HCT116 (cell line): ENCODE results near the gene CCND1. TPM values are rescaled to one million over a fixed set of nuclear protein-coding genes. Genes with fewer than 3 reads are reported as not detected.
A peak's percentile ranks its signal among the peaks of the same experiment; 100 is the strongest.

ENCODE experiments used
- ATAC-seq: fragments of 200-7000 bp; cut with Tn5 transposase; 2 replicates; pipeline ENCODE4 v1.9.1; 2020; ENCODE audit warnings: mild to moderate bottlenecking, moderate library complexity
- BruUV-seq: library from RNA; stranded (reverse); fragments of 400-500 nt; replicated peaks from 2 replicates; lab custom pipeline; 2021; lab: Mats Ljungman, UMichigan
- CTCF ChIA-PET: fragments of 300-600 bp; sonication (Branson Sonifier 250); formaldehyde crosslinking; loops from one replicate; lab custom pipeline; 2021; ENCODE audit warnings: antibody characterized with exemption; lab: Charles Lee
- POLR2A ChIA-PET: fragments of 300-600, 350-600 bp; sonication (Branson Sonifier 250); formaldehyde crosslinking; loops from one replicate; lab custom pipeline; 2021; ENCODE audit warnings: antibody characterized with exemption; lab: Charles Lee
- RAD21 ChIA-PET, 2 experiments: fragments of 300-600 bp; sonication (Branson Sonifier 250); formaldehyde crosslinking; loops; one replicate each; lab custom pipeline; 2023; ENCODE audit warnings: low total read pairs in 2 of 2; ENCODE audit not compliant: uncharacterized antibody in 2 of 2, unreplicated experiment in 2 of 2, low non-redundant PET in 1 of 2; lab: Charles Lee
- DNase-seq: peaks from one replicate; pipeline ENCODE4 v3.0.0-alpha.2; 2010; ENCODE audit warnings: low read depth, low spot score
- H2AFZ ChIP-seq: fragments of 200-600 bp; shearing (Covaris generic), sonication (generic); 2 replicates; pipeline ENCODE4 v1.6.1; 2017; ENCODE audit warnings: low read depth, mixed run types, mixed read lengths, antibody characterized with exemption, low read length; ENCODE audit not compliant: poor library complexity, severe bottlenecking
- H3K27ac ChIP-seq: 2 replicates; pipeline ENCODE4 v1.5.1; 2012; ENCODE audit warnings: low read depth, low read length
- H3K27me3 ChIP-seq: fragments of 200-600 bp; sonication (generic); 2 replicates; pipeline ENCODE4 v1.6.1; 2016; ENCODE audit warnings: mixed run types, low read length, mixed read lengths; ENCODE audit not compliant: insufficient read depth
- H3K36me3 ChIP-seq, 2 experiments: fragments of 200-500 bp in 1 of 2; fragments of 200-600 bp in 1 of 2; sonication (Bioruptor generic) in 1 of 2; sonication (generic) in 1 of 2; 2 replicates each; pipeline versions ENCODE4 v1.5.1 to v1.6.1; 2014 to 2016; ENCODE audit warnings: low read length in 2 of 2, inconsistent platforms in 1 of 2, mixed read lengths in 1 of 2, mixed run types in 1 of 2; ENCODE audit not compliant: insufficient read depth in 2 of 2, control insufficient read depth in 1 of 2
- H3K4me1 ChIP-seq, 2 experiments: fragments of 200-600 bp in 1 of 2; sonication (generic) in 1 of 2; 2 replicates each; pipeline versions ENCODE4 v1.5.1 to v1.6.1; 2012 to 2017; ENCODE audit warnings: low read length in 2 of 2, inconsistent platforms in 1 of 2, mild to moderate bottlenecking in 1 of 2, mixed read lengths in 1 of 2, mixed run types in 1 of 2, moderate library complexity in 1 of 2; ENCODE audit not compliant: insufficient read depth in 2 of 2, control insufficient read depth in 1 of 2
- H3K4me2 ChIP-seq: fragments of 200-600 bp; sonication (generic); 2 replicates; pipeline ENCODE4 v1.6.1; 2017; ENCODE audit warnings: mixed run types, low read length, mixed read lengths
- H3K4me3 ChIP-seq, 2 experiments: fragments of 200-600 bp in 1 of 2; sonication (generic) in 1 of 2; replicated peaks in 1 of 2; 2 replicates each; pipeline ENCODE4 v1.5.1; 2011 to 2016; ENCODE audit warnings: low read length in 2 of 2, control low read depth in 1 of 2, low read depth in 1 of 2, mild to moderate bottlenecking in 1 of 2, mixed read lengths in 1 of 2, mixed run types in 1 of 2
- H3K79me2 ChIP-seq: fragments of 200-600 bp; sonication (generic); 2 replicates; pipeline ENCODE4 v1.6.1; 2017; ENCODE audit warnings: mild to moderate bottlenecking, mixed run types, low read length, moderate library complexity, mixed read lengths; ENCODE audit not compliant: insufficient read depth
- H3K9ac ChIP-seq: fragments of 200-600 bp; sonication (generic); 2 replicates; pipeline ENCODE4 v1.6.1; 2016; ENCODE audit warnings: low read length, mixed read lengths
- H3K9me2 ChIP-seq: fragments of 200-600 bp; sonication (generic), shearing (Covaris generic); 2 replicates; pipeline ENCODE4 v1.6.1; 2017; ENCODE audit warnings: mixed run types, mild to moderate bottlenecking, moderate library complexity; ENCODE audit not compliant: insufficient read depth
- H3K9me3 ChIP-seq, 2 experiments: fragments of 200-500 bp in 1 of 2; fragments of 200-600 bp in 1 of 2; sonication (Bioruptor generic) in 1 of 2; sonication (generic) in 1 of 2; 2 replicates each; pipeline ENCODE4 v1.6.1; 2014 to 2017; ENCODE audit warnings: low read length in 2 of 2, mixed read lengths in 2 of 2, inconsistent platforms in 1 of 2, low read depth in 1 of 2, mild to moderate bottlenecking in 1 of 2, mixed run types in 1 of 2, moderate library complexity in 1 of 2; ENCODE audit not compliant: control insufficient read depth in 1 of 2, insufficient read depth in 1 of 2
- H4K20me1 ChIP-seq: fragments of 200-600 bp; sonication (generic), shearing (Covaris generic); 2 replicates; pipeline ENCODE4 v1.6.1; 2017; ENCODE audit warnings: mixed run types, mild to moderate bottlenecking, moderate library complexity; ENCODE audit not compliant: insufficient read depth
- CBX3 ChIP-seq: IDR thresholded peaks from 2 replicates; pipeline ENCODE4 v1.6.1; 2012; ENCODE audit warnings: low read depth
- ELF1 ChIP-seq: IDR thresholded peaks from 2 replicates; pipeline ENCODE4 v1.6.1; 2012; ENCODE audit warnings: low read depth, borderline replicate concordance
- EZH2 ChIP-seq: fragments of 200-600 bp; sonication (generic); IDR thresholded peaks from 2 replicates; pipeline ENCODE4 v1.6.1; 2017; ENCODE audit warnings: antibody characterized with exemption, mixed run types
- EZH2phosphoT487 ChIP-seq: fragments of 200-600 bp; IDR thresholded peaks from 2 replicates; pipeline ENCODE4 v1.6.1; 2018; ENCODE audit warnings: antibody characterized with exemption, borderline replicate concordance
- FOSL1 ChIP-seq: IDR thresholded peaks from 2 replicates; pipeline ENCODE4 v1.6.1; 2012; ENCODE audit warnings: low read depth
- JUND ChIP-seq: IDR thresholded peaks from 2 replicates; pipeline ENCODE4 v1.6.1; 2012
- SP1 ChIP-seq: IDR thresholded peaks from 2 replicates; pipeline ENCODE4 v1.6.1; 2012; ENCODE audit warnings: low read depth
- SRF ChIP-seq: IDR thresholded peaks from 2 replicates; pipeline ENCODE4 v1.6.1; 2012; ENCODE audit warnings: low read depth
- YY1 ChIP-seq: IDR thresholded peaks from 2 replicates; pipeline ENCODE4 v1.6.1; 2011; ENCODE audit warnings: low read length, low read depth, moderate library complexity, mild to moderate bottlenecking; ENCODE audit not compliant: insufficient replicate concordance; ENCODE audit errors: extremely low read depth
- ZFX ChIP-seq: fragments of 450-650 bp; IDR thresholded peaks from 2 replicates; pipeline ENCODE4 v1.6.1; 2017
- ZNF274 ChIP-seq: fragments of 200-500 bp; sonication (Bioruptor generic); IDR thresholded peaks from 2 replicates; pipeline ENCODE4 v1.6.1; 2014; ENCODE audit warnings: mild to moderate bottlenecking, low read depth, low read length, inconsistent platforms
- intact Hi-C: fragments of 100-400 bp; cut with micrococcal nuclease; formaldehyde crosslinking; loops from 2 replicates; pipeline ENCODE4 v1.10.0; 2022
- total RNA-seq: library from RNA; stranded (reverse); gene quantifications from one replicate; pipeline ENCODE4 v1.2.1, GENCODE V29; 2021; ENCODE audit not compliant: unreplicated experiment
- TF ChIP-seq, protein P1 (sequence below): IDR thresholded peaks from 2 replicates; pipeline ENCODE4 v1.6.1; 2011; ENCODE audit warnings: mild to moderate bottlenecking, low read length, moderate library complexity; ENCODE audit not compliant: insufficient replicate concordance; ENCODE audit errors: extremely low read depth
- TF ChIP-seq, protein P2 (sequence below), 3 experiments: fragments of 200-600 bp in 1 of 3; sonication (generic) in 1 of 3; IDR thresholded peaks in 2 of 3; conservative IDR thresholded peaks in 1 of 3; 2 replicates each; pipeline ENCODE4 v1.5.1; 2012 to 2017; ENCODE audit warnings: low read depth in 2 of 3, low read length in 2 of 3, antibody characterized with exemption in 1 of 3, borderline replicate concordance in 1 of 3, control low read depth in 1 of 3, mild to moderate bottlenecking in 1 of 3, mixed read lengths in 1 of 3, mixed run types in 1 of 3, moderate library complexity in 1 of 3; ENCODE audit not compliant: insufficient read depth in 1 of 3
- TF ChIP-seq, protein P3 (sequence below): IDR thresholded peaks from 2 replicates; pipeline ENCODE4 v1.6.1; 2012; ENCODE audit warnings: low read depth

Gene CCND1
- total RNA-seq, 1 experiment from 2014 or later: 601 TPM

DNA sequence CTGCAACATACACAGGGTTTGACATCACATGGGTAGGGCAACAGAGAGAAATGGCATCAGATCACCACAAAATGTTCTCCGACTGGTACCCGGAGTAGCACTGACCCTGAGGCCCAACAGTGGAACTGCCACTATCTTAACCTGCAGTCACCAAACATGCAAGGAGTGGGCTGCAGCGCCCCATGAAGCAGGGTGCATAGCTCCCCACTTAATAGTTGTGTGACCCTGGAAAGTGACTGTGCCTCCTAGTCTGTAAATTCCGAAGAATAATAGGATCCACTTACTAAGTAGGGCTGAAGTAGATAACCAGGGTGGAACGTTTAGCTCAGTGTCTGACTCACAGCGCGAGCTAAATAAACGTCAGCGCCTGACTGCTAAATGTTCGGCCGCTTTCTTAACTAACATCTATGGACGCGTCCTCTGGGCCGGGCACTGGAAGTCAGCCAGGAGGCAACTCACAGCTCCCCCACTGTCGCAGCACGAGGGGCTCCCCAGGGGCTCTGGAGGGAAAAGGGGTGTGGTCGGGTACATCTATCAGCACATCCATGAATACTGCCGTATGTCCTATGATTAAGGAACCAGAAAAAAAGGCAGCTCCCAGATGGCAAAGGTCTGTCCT is 33.4 kb downstream of the CCND1 start:
- no peaks in the 10 kb centered on the region for H3K9me3 ChIP-seq
- peaks cover 9 to 23% of the 10 kb centered on the region in 2 experiments; a peak in 2 of 4 replicates for H3K36me3 ChIP-seq
- ChIA-PET RAD21 (interaction anchor here in 1 of 2 experiments (1.2 kb wide), 1 partner anchor 382 kb away, joined by 3 read pairs; no protein-coding TSS in a partner anchor), CTCF (interaction anchor here (1.2 to 2.3 kb wide), 3 partner anchors 9 to 572 kb away, joined by 3 to 9 read pairs (median 5); no protein-coding TSS in a partner anchor), POLR2A (interaction anchor here (1.3 to 1.6 kb wide), 2 partner anchors 21 to 378 kb away, joined by 3 to 6 read pairs; no protein-coding TSS in a partner anchor)
- BruUV-seq: TSS peak; percentile 51
- peak; percentile 1; the same call in 1 of the 2 replicates for ATAC-seq
- no peaks in the 10 kb centered on the region for H4K20me1 ChIP-seq
- peaks cover 10 to 38% of the 10 kb centered on the region in 2 experiments; a peak in 3 of 4 replicates for H3K4me1 ChIP-seq
- intact Hi-C loops: loop anchor here (10.0 kb wide), 1 partner anchor 380 kb away; the partner anchor contains the start of gene MYEOV
- H3K4me3 ChIP-seq: peak overlapping the region; percentile 95 to 98
- no peak for DNase-seq
- no peaks in the 10 kb centered on the region for H3K9me2 ChIP-seq
- TF ChIP-seq SRF (no peak), CBX3 (no peak), FOSL1 (no peak), YY1 (no peak), EZH2 (no peak), ELF1 (no peak), ZNF274 (no peak), SP1 (no peak), ZFX (no peak), EZH2phosphoT487 (no peak), JUND (no peak)
- TF ChIP-seq, protein P1, sequence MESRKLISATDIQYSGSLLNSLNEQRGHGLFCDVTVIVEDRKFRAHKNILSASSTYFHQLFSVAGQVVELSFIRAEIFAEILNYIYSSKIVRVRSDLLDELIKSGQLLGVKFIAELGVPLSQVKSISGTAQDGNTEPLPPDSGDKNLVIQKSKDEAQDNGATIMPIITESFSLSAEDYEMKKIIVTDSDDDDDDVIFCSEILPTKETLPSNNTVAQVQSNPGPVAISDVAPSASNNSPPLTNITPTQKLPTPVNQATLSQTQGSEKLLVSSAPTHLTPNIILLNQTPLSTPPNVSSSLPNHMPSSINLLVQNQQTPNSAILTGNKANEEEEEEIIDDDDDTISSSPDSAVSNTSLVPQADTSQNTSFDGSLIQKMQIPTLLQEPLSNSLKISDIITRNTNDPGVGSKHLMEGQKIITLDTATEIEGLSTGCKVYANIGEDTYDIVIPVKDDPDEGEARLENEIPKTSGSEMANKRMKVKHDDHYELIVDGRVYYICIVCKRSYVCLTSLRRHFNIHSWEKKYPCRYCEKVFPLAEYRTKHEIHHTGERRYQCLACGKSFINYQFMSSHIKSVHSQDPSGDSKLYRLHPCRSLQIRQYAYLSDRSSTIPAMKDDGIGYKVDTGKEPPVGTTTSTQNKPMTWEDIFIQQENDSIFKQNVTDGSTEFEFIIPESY: no peak
- TF ChIP-seq, protein P2, sequence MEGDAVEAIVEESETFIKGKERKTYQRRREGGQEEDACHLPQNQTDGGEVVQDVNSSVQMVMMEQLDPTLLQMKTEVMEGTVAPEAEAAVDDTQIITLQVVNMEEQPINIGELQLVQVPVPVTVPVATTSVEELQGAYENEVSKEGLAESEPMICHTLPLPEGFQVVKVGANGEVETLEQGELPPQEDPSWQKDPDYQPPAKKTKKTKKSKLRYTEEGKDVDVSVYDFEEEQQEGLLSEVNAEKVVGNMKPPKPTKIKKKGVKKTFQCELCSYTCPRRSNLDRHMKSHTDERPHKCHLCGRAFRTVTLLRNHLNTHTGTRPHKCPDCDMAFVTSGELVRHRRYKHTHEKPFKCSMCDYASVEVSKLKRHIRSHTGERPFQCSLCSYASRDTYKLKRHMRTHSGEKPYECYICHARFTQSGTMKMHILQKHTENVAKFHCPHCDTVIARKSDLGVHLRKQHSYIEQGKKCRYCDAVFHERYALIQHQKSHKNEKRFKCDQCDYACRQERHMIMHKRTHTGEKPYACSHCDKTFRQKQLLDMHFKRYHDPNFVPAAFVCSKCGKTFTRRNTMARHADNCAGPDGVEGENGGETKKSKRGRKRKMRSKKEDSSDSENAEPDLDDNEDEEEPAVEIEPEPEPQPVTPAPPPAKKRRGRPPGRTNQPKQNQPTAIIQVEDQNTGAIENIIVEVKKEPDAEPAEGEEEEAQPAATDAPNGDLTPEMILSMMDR (IDR thresholded peaks at IDR 0.05 in 2 of 3, conservative IDR thresholded peaks at IDR 0.05 in 1 of 3; ENCODE audit: borderline replicate concordance in 1 of 3, insufficient read depth in 1 of 3, low read depth in 2 of 3, low read length in 2 of 3): no peak
- TF ChIP-seq, protein P3, sequence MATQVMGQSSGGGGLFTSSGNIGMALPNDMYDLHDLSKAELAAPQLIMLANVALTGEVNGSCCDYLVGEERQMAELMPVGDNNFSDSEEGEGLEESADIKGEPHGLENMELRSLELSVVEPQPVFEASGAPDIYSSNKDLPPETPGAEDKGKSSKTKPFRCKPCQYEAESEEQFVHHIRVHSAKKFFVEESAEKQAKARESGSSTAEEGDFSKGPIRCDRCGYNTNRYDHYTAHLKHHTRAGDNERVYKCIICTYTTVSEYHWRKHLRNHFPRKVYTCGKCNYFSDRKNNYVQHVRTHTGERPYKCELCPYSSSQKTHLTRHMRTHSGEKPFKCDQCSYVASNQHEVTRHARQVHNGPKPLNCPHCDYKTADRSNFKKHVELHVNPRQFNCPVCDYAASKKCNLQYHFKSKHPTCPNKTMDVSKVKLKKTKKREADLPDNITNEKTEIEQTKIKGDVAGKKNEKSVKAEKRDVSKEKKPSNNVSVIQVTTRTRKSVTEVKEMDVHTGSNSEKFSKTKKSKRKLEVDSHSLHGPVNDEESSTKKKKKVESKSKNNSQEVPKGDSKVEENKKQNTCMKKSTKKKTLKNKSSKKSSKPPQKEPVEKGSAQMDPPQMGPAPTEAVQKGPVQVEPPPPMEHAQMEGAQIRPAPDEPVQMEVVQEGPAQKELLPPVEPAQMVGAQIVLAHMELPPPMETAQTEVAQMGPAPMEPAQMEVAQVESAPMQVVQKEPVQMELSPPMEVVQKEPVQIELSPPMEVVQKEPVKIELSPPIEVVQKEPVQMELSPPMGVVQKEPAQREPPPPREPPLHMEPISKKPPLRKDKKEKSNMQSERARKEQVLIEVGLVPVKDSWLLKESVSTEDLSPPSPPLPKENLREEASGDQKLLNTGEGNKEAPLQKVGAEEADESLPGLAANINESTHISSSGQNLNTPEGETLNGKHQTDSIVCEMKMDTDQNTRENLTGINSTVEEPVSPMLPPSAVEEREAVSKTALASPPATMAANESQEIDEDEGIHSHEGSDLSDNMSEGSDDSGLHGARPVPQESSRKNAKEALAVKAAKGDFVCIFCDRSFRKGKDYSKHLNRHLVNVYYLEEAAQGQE: no peak
- TF ChIP-seq, all 23 proteins: peak for 0
- Histone ChIP-seq H3K27me3 (no peaks in the 10 kb centered on the region), H3K27ac (peak overlapping the region; percentile 82), H3K9ac (peak overlapping the region; percentile 91), H3K79me2 (peaks cover 28% of the 10 kb centered on the region), H3K4me2 (peak overlapping the region; percentile 90), H2AFZ (no peak overlapping the region)
